ENCODE results near the gene PVRIG.
"Not testable (repeated sequence)": the region's sequence is repeated elsewhere in the genome, so short reads cannot be mapped to it uniquely, and the experiment has no call there.

The PVRIG gene

GRCh38 chr7:100195222-100195621 is 24.5 kb upstream of the PVRIG start:
- DNase-seq (ENCODE audit: low read depth), result no peak

GRCh38 chr7:100195901-100196322 is 23.8 kb upstream of the PVRIG start:
- DNase-seq (ENCODE audit: low read depth), result not testable (repeated sequence)

- no peak for DNase-seq (ENCODE audit: low read depth)
Measured at GRCh38 chr7:100198266-100198665, 21.5 kb upstream of the PVRIG start.

- no peak for DNase-seq (ENCODE audit: low read depth)
Measured at GRCh38 chr7:100200693-100201092, 19.1 kb upstream of the PVRIG start.

GRCh38 chr7:100204454-100204853 is 15.3 kb upstream of the PVRIG start:
- DNase-seq (ENCODE audit: low read depth), result no peak

- no peak for DNase-seq (ENCODE audit: low read depth)
Measured at GRCh38 chr7:100208911-100209408, 10.8 kb upstream of the PVRIG start.

GRCh38 chr7:100209493-100209892 is 10.3 kb upstream of the PVRIG start:
- DNase-seq (ENCODE audit: low read depth), result no peak

- DNase-seq (ENCODE audit: low read depth), result no peak
Measured at GRCh38 chr7:100210805-100211204, 8.9 kb upstream of the PVRIG start.

GRCh38 chr7:100211342-100211780 is 8.4 kb upstream of the PVRIG start:
- DNase-seq (ENCODE audit: low read depth), result no peak

- DNase-seq (ENCODE audit: low read depth), result no peak
Measured at GRCh38 chr7:100212631-100213286, 7.0 kb upstream of the PVRIG start.

- no peak for DNase-seq (ENCODE audit: low read depth)
Measured at GRCh38 chr7:100213672-100214071, 6.1 kb upstream of the PVRIG start.

- DNase-seq (ENCODE audit: low read depth), result not testable (repeated sequence)
Measured at GRCh38 chr7:100214356-100214755, 5.4 kb upstream of the PVRIG start.

GRCh38 chr7:100215895-100216294 is 3.9 kb upstream of the PVRIG start:
- DNase-seq (ENCODE audit: low read depth), result no peak

- peak; percentile 27 for DNase-seq (ENCODE audit: low read depth)
Measured at GRCh38 chr7:100217934-100218333, 1.8 kb upstream of the PVRIG start.

GRCh38 chr7:100219271-100219737 is 445 bp upstream of the PVRIG start:
- no peak for DNase-seq (ENCODE audit: low read depth)

- DNase-seq (ENCODE audit: low read depth), result no peak
Measured at GRCh38 chr7:100220586-100221230, 959 bp downstream of the PVRIG start.

GRCh38 chr7:100221231-100221718 is 1.5 kb downstream of the PVRIG start:
- DNase-seq (ENCODE audit: low read depth), result no peak

GRCh38 chr7:100221767-100222444 is 2.2 kb downstream of the PVRIG start:
- no peak for DNase-seq (ENCODE audit: low read depth)

- no peak for DNase-seq (ENCODE audit: low read depth)
Measured at GRCh38 chr7:100222445-100223132, 2.8 kb downstream of the PVRIG start.

GRCh38 chr7:100223376-100223927 is 3.7 kb downstream of the PVRIG start:
- DNase-seq (ENCODE audit: low read depth), result not testable (repeated sequence)

- DNase-seq (ENCODE audit: low read depth), result not testable (repeated sequence)
Measured at GRCh38 chr7:100224891-100225290, 5.1 kb downstream of the PVRIG start.

All from iris pigment epithelial cell (primary cell).